NCI-H1092 treated with DMSO at 0.1 percent for 48 hours (cell line): ENCODE results near the gene PYURF.

ENCODE experiments used
- DNase-seq: peaks from one replicate; lab custom pipeline; 2025; lab: John Stamatoyannopoulos, UW

The PYURF gene

GRCh38 chr4:88523325-88524129 lies at the start of gene PYURF:
Gene PYURF, minus strand, starts transcription at chr4:88523776. Its CDS starts 76 bp downstream, at chr4:88523700.
- DNase-seq: peak; percentile 92

- no peak for DNase-seq
Observed at GRCh38 chr4:88570001-88570400, 46.4 kb upstream of the PYURF start.

GRCh38 chr4:88567591-88567990 lies 44.0 kb upstream of the PYURF start:
- no peak for DNase-seq

GRCh38 chr4:88549815-88550214 lies 26.2 kb upstream of the PYURF start:
- DNase-seq: no peak

- DNase-seq: peak; percentile 22
Observed at GRCh38 chr4:88539322-88540068, 15.9 kb upstream of the PYURF start.

- no peak for DNase-seq
Observed at GRCh38 chr4:88537709-88538108, 14.1 kb upstream of the PYURF start.

- no peak for DNase-seq
Observed at GRCh38 chr4:88535090-88535755, 11.6 kb upstream of the PYURF start.

- no peak for DNase-seq
Observed at GRCh38 chr4:88533937-88534750, 10.6 kb upstream of the PYURF start.

- no peak for DNase-seq
Observed at GRCh38 chr4:88533088-88533790, 9.7 kb upstream of the PYURF start.

GRCh38 chr4:88531549-88531948 lies 8.0 kb upstream of the PYURF start:
- no peak for DNase-seq

- no peak for DNase-seq
Observed at GRCh38 chr4:88528861-88529260, 5.3 kb upstream of the PYURF start.

GRCh38 chr4:88527787-88528186 lies 4.2 kb upstream of the PYURF start:
- DNase-seq: no peak

- peak; percentile 1 for DNase-seq
Observed at GRCh38 chr4:88526221-88526815, 2.7 kb upstream of the PYURF start.

GRCh38 chr4:88524171-88524570 lies 595 bp upstream of the PYURF start:
- peak; percentile 10 for DNase-seq

- DNase-seq: peak; percentile 12
Observed at GRCh38 chr4:88522702-88523324, 763 bp downstream of the PYURF start.

- DNase-seq: no peak
Observed at GRCh38 chr4:88518911-88519310, 4.7 kb downstream of the PYURF start.

GRCh38 chr4:88517825-88518224 lies 5.8 kb downstream of the PYURF start:
- DNase-seq: no peak

GRCh38 chr4:88516746-88517145 lies 6.8 kb downstream of the PYURF start:
- no peak for DNase-seq

- peak; percentile 13 for DNase-seq
Observed at GRCh38 chr4:88514557-88515511, 8.7 kb downstream of the PYURF start.
